ENCODE measurements around the gene USP13.

USP13 gene

GRCh38 chr3:179796421-179796820 is 143.6 kb downstream of the USP13 start:
- DNase-seq (ENCODE audit: low spot score), result no peak

GRCh38 chr3:179797192-179797591 is 144.4 kb downstream of the USP13 start:
- no peak for DNase-seq (ENCODE audit: low spot score)

DNA sequence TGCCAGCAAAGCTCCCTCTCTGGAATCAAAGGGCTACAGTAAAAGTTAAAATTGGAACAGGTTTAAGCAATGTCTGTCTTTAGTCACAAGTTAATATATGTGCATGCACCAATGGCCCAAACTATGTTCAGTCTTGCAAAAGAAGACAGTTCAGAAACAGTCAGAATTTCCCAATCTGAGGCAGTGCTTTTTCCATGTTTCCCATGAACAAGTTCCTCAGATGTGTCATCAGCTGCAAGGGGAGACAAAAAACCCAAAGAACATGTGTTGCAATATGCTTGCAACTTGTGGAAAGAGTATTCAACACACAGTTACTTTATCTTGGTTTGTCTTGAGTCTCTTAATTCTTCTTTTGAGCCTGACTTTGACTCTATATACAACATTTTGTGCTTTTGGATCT is 148.4 kb downstream of the USP13 start:
- DNase-seq (ENCODE audit: low spot score), result no peak

DNA sequence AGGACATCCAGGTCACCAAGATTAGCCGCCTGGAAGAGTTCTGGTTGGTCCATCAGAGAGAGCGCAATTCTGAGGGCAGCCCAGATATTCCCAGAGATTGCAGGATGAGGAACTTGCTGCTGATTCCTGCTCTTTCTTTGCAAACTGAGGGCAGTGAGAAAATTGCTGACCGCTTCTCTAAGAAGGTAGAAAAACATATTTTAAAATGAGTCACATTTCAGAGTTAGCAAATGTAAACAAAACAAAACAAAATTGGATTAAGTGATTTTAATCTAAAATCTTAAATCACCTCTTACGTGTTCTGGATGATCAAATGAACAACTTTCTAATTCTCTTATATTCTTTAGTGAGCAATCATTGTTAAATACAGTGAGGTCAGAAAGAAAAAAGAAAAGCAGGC is 149.0 kb downstream of the USP13 start:
- no peak for DNase-seq (ENCODE audit: low spot score)

DNA sequence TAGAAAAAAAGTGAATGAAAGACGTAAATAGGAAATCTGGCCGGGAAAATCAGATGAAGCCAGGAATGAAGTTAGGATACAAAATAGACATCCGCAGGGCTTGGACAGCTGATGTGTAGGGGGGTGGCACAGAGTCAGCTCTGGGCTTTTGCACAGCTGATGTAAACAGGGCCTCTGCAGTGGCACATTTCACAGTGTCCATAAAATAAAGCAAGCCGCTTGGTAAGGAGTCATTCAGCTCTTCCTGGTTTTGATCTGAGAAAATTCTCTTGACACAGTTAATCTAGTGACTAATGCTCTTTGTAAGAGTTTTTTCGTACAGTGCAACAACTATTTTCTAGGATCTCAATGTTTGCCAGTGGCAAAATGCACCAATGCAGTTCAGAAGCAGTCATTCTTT is 153.3 kb downstream of the USP13 start:
- DNase-seq (ENCODE audit: low spot score), result no peak

- DNase-seq (ENCODE audit: low spot score), result no peak
These were observed 154.7 kb downstream of the USP13 start for GRCh38 chr3:179807588-179807987.

- no peak for DNase-seq (ENCODE audit: low spot score)
These were observed 156.8 kb downstream of the USP13 start for GRCh38 chr3:179809639-179810038.

GRCh38 chr3:179811321-179812095 is 158.7 kb downstream of the USP13 start:
- peak; percentile 33 for DNase-seq (ENCODE audit: low spot score)

- no peak for DNase-seq (ENCODE audit: low spot score)
These were observed 159.2 kb downstream of the USP13 start for GRCh38 chr3:179812096-179812382.

DNA sequence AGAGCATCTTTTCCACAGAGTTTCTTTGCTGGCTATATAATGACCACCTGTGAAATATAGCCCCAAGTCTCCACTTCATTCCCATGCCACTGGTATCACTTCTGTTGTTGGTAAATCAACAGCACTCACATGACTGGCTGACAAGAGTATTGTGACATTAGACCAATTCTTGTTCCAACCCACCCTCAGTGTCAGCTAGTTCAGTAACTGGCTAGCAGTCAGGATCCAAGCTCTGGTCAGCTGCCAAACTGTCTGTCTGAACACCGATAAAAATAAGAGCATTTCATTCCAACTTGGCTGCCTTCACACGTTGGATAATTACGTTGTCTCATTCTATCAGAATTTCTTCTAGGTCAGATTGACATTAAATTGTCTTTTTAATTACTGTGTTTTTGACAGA is 166.5 kb downstream of the USP13 start:
- DNase-seq (ENCODE audit: low spot score), result no peak

DNA sequence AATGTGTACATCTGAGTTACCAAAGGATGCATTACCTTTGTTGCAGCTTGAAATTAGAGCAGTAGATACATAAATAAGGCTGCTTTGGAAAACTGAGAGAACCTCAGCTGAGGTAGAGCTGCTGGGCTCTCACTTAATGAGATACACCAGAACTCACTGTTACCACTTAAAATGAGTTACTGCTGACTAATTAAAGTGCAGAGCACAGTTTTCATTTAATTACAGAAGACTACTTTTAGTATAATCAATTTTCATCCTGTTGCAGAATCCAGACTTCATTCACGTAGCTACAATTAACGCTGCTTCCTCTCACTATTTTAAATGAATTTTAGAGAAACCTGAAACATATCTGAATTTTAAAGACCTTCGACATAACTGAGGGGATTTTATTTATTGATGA is 169.5 kb downstream of the USP13 start:
- DNase-seq (ENCODE audit: low spot score), result no peak

DNA sequence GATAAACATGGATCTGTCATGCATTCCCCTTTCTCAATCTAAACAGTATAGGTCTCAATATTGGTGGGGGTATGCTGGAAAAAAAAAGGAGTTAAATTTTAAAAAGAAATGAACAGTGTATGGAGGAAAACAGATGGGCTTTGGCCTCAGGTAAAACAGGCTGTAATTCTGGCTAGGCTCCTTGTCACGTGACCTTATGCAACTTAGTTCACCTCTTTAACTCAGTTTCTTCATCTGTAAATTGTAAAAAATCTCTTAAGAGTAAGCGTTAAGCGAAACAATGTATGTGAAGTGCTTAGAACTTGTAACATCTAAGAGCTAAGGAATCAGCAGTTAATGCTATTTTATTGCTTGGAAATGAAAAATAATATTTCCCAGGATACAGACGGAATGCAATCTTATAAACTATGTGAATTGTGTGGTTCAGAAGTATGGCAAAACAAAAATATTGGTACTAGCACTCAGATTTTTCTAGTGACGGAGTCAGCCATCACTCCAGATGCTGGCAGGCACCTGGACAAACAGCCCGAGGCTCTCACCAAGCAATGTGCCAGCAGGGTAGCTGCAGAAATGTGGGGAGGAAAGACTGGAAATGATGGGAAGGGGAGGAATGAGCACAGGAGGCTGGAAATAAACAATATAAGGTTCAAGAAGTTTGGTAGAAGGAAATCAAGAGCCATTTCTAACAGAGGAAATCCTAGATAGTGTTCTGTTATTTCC is 172.8 kb downstream of the USP13 start:
- DNase-seq (ENCODE audit: low spot score), result no peak

- no peak for DNase-seq (ENCODE audit: low spot score)
These were observed 173.4 kb downstream of the USP13 start for GRCh38 chr3:179826247-179826637.

- no peak for DNase-seq (ENCODE audit: low spot score)
These were observed 175.9 kb downstream of the USP13 start for GRCh38 chr3:179828738-179829137.

- no peak for DNase-seq (ENCODE audit: low spot score)
These were observed 176.6 kb downstream of the USP13 start for GRCh38 chr3:179829401-179829800.

DNA sequence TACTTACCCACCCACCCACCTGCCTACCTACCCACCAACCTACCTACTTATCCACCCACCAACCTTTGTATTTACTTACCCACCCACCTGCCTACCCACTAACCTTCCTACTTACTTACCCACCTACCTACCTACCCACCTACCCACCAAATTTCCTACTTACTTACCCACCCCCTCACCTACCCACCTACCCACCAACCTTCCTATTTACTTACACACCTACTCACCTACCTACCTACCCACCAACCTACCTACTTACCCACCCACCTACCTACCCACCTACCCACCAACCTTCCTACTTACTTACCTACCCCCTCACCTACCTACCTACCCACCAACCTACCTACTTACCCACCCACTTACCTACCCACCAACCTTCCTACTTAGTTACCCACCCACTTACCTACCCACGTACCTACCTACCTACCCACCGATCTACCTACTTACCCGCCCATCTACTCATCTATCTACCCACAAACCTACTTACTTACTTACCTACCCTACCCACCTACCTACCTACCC is 179.6 kb downstream of the USP13 start:
- no peak for DNase-seq (ENCODE audit: low spot score)

DNA sequence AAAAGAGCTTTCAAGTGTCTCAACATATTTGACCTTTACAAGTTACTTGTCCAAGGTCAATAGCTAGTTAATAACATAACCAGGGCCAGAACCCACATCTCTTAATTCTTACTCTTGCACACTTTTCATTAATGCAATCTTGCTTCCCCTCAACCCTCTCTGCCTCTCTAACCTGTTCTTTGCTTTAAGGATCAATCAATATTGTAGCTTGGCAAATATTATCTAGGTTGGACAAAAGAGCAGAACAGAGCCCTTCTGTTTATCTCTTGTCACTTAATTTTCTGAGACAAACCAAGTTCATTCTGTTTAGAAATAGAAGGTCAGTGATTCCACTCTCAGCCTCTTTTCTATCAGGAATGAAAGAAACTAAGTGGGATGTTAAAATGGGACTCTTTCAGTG is 180.5 kb downstream of the USP13 start:
- DNase-seq (ENCODE audit: low spot score), result no peak

DNA sequence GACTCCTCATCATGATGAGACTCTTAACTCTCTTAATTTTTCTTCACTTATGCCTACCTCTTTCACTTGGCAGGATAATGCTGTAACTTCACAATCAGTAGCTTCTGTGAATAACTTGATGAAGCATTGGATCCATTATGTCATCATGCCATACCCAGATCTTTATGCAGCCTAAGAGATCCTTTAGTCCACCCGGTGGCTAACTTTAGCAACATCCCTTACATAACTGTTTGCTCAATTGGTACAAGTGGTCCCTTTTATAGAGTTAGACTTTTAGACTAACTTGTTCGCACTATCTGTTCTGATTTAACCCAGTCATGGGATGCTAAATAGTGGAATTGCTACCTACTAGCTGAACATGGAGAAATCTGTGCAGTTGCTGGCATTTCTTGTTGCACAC is 184.5 kb downstream of the USP13 start:
- no peak for DNase-seq (ENCODE audit: low spot score)

Measured in LoVo (cell line).